LNCaP clone FGC (cell line): ENCODE data around the gene TADA2B.

ENCODE experiments used
- DNase-seq: peaks from one replicate; pipeline ENCODE4 v3.0.0-alpha.2; 2011; ENCODE audit warnings: low read depth
- H3K4me3 ChIP-seq: 2 replicates; pipeline ENCODE4 v1.5.1; 2011; ENCODE audit warnings: mild to moderate bottlenecking, low read depth, low read length, control low read depth
- CTCF ChIP-seq: IDR thresholded peaks from 2 replicates; pipeline ENCODE4 v1.5.1; 2012; ENCODE audit warnings: mild to moderate bottlenecking; ENCODE audit not compliant: control insufficient read depth, insufficient read depth; ENCODE audit errors: extremely low read depth

Gene TADA2B

GRCh38 chr4:7050481-7051143 lies 7.4 kb downstream of the TADA2B start:
- DNase-seq, result no peak
- no peak overlapping the region for H3K4me3 ChIP-seq
- no peak for TF ChIP-seq CTCF

- no peak overlapping the region for H3K4me3 ChIP-seq
- DNase-seq, result no peak
- TF ChIP-seq CTCF, result no peak
These were observed 7.9 kb downstream of the TADA2B start for GRCh38 chr4:7051144-7051495.

- no peak for DNase-seq
- no peak overlapping the region for H3K4me3 ChIP-seq
- TF ChIP-seq CTCF, result no peak
These were observed 8.7 kb downstream of the TADA2B start for GRCh38 chr4:7051905-7052304.

GRCh38 chr4:7052313-7052712 lies 9.1 kb downstream of the TADA2B start:
- TF ChIP-seq CTCF, result no peak
- DNase-seq, result no peak
- H3K4me3 ChIP-seq, result no peak overlapping the region

GRCh38 chr4:7052923-7053715 lies 9.9 kb downstream of the TADA2B start:
- DNase-seq, result no peak
- TF ChIP-seq CTCF, result no peak
- H3K4me3 ChIP-seq, result no peak overlapping the region

- TF ChIP-seq CTCF, result no peak
- no peak overlapping the region for H3K4me3 ChIP-seq
- no peak for DNase-seq
These were observed 11.1 kb downstream of the TADA2B start for GRCh38 chr4:7054106-7054880.
